Endodermal cell (in vitro differentiated cells): Measurements from ENCODE around the gene DLST. TPM values are rescaled to one million over a fixed set of nuclear protein-coding genes. Genes with fewer than 3 reads are reported as not detected.

Experiments used
- DNase-seq: peaks from one replicate; pipeline ENCODE4 v3.0.0-alpha.2; 2017
- H3K27ac ChIP-seq: 2 replicates; pipeline ENCODE4 v1.5.1; 2013; ENCODE audit warnings: mild to moderate bottlenecking, low read depth, low read length, moderate library complexity
- H3K27me3 ChIP-seq: 2 replicates; pipeline ENCODE4 v1.6.1; 2013; ENCODE audit warnings: mild to moderate bottlenecking, low read length, moderate library complexity; ENCODE audit not compliant: insufficient read depth, control insufficient read depth, poor library complexity, severe bottlenecking
- H3K36me3 ChIP-seq: 2 replicates; pipeline ENCODE4 v1.7.0; 2013; ENCODE audit warnings: mild to moderate bottlenecking, low read length, moderate library complexity; ENCODE audit not compliant: control insufficient read depth, insufficient read depth
- H3K4me1 ChIP-seq: one replicate; pipeline ENCODE4 v1.7.0; 2013; ENCODE audit warnings: low read length; ENCODE audit not compliant: control insufficient read depth, insufficient read depth
- H3K4me3 ChIP-seq: 2 replicates; pipeline ENCODE4 v1.5.1; 2013; ENCODE audit warnings: mild to moderate bottlenecking, low read length, moderate library complexity
- H3K9ac ChIP-seq: 2 replicates; pipeline ENCODE4 v1.6.1; 2013; ENCODE audit warnings: mild to moderate bottlenecking, low read length, moderate library complexity; ENCODE audit not compliant: poor library complexity, severe bottlenecking; ENCODE audit errors: extremely low read depth
- H3K9me3 ChIP-seq: 2 replicates; pipeline ENCODE4 v1.6.1; 2013; ENCODE audit warnings: mild to moderate bottlenecking, low read length, moderate library complexity; ENCODE audit not compliant: control insufficient read depth
- H3K27ac Mint-ChIP-seq: 2 replicates; pipeline ENCODE4 v1.8.0; 2020; ENCODE audit warnings: mixed read lengths
- H3K27me3 Mint-ChIP-seq: 2 replicates; pipeline ENCODE4 v1.8.0; 2021; ENCODE audit warnings: mild to moderate bottlenecking, mixed read lengths; ENCODE audit not compliant: insufficient read depth
- H3K36me3 Mint-ChIP-seq: 2 replicates; pipeline ENCODE4 v1.8.0; 2020; ENCODE audit warnings: low read depth, mixed read lengths
- H3K4me1 Mint-ChIP-seq: 2 replicates; pipeline ENCODE4 v1.8.0; 2020; ENCODE audit warnings: mixed read lengths
- H3K4me3 Mint-ChIP-seq: 2 replicates; pipeline ENCODE4 v1.8.0; 2020; ENCODE audit warnings: mild to moderate bottlenecking, moderate library complexity, mixed read lengths
- H3K9me3 Mint-ChIP-seq: 2 replicates; pipeline ENCODE4 v1.8.0; 2020; ENCODE audit warnings: mild to moderate bottlenecking, mixed read lengths
- CTCF ChIP-seq: fragments of 200-600 bp; sonication (generic); conservative IDR thresholded peaks from 2 replicates; pipeline ENCODE4 v1.5.0; 2021; ENCODE audit warnings: antibody characterized with exemption, mild to moderate bottlenecking
- WGBS, 2 experiments: methylation state at CpG; one replicate each; pipeline versions ENCODE4 v1.1.5 to v1.1.7; 2013; ENCODE audit warnings: missing lambda C conversion rate in 2 of 2, mixed read lengths in 1 of 2; ENCODE audit not compliant: insufficient coverage in 1 of 2, insufficient read length in 1 of 2; 5-methylcytosine and 5-hydroxymethylcytosine counted together
- total RNA-seq, 2 donors: library from RNA; stranded (reverse); fragmentation: NEBNext Ultra II Directional in 1 of 2; extraction: Animal tissue kit (Norgen Biotek cat#: 25700) in 1 of 2; gene quantifications; 2 replicates in 1 of 2; 3 replicates in 1 of 2; pipeline ENCODE4 v1.2.1, GENCODE V29; 2021

DLST gene
- total RNA-seq, 2 donors from 2014 or later, result 119 to 126 TPM

DNA sequence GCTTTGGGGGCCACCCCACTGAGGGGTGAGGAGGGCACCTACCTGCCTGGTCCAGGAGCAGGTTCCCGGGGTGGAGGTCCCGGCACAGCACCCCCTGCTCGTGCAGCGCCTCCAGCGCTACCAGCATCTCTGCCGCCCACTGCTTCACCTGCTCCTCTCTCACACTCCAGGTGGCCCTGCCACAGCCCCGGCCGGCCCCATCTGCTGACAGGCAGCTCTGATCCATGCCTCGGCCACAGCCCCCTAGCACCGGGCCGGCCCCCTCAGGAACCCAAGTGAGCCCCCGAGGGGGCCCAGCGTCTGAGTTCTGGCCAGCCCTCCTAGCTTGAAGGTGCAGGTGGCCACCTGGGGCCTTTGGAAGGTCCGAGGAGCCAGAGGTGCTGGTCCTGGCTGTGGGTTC is 27.8 kb downstream of the DLST start:
- Mint-ChIP-seq H3K36me3 (peaks cover 4% of the 10 kb centered on the region), H3K4me3 (no peak overlapping the region), H3K27me3 (no peaks in the 10 kb centered on the region), H3K4me1 (no peaks in the 10 kb centered on the region), H3K27ac (no peak overlapping the region), H3K9me3 (no peaks in the 10 kb centered on the region)
- Histone ChIP-seq H3K36me3 (peaks cover 14% of the 10 kb centered on the region), H3K4me3 (no peak overlapping the region), H3K27ac (no peak overlapping the region), H3K4me1 (no peaks in the 10 kb centered on the region), H3K9ac (no peak overlapping the region), H3K9me3 (no peaks in the 10 kb centered on the region), H3K27me3 (no peaks in the 10 kb centered on the region)
- WGBS, 2 experiments, result 88 to 99% methylated on average over 10 to 14 of the region's 14 CpGs
- TF ChIP-seq CTCF, result no peak
- no peak for DNase-seq

DNA sequence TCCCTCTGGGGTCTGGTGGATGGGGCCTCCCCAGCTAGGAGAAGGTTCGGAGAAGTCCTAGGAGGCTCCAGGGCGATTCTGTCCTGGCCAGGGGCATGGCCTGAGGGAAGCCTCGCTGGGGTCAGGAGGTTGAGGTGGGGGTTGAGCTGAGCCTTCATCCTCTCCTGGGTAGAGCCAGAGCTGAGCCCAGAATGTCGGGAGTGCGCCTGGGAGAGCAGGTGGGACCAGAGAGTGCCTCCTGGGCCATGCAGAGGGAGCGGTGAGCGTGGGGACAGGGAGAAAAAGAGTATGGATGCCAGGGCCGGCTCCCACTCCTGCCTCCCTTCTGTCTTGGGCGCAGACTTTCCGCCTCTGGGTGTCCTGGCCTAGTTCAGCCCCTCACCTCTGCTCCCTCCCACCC is 28.2 kb downstream of the DLST start:
- peaks cover 4% of the 10 kb centered on the region for H3K36me3 Mint-ChIP-seq
- Histone ChIP-seq H3K27me3 (no peaks in the 10 kb centered on the region), H3K27ac (no peak overlapping the region), H3K36me3 (peaks cover 10% of the 10 kb centered on the region), H3K4me3 (no peak overlapping the region), H3K4me1 (no peaks in the 10 kb centered on the region), H3K9ac (no peak overlapping the region), H3K9me3 (no peaks in the 10 kb centered on the region)
- no peaks in the 10 kb centered on the region for H3K27me3 Mint-ChIP-seq
- TF ChIP-seq CTCF, result no peak
- no peak overlapping the region for H3K27ac Mint-ChIP-seq
- no peak for DNase-seq
- no peaks in the 10 kb centered on the region for H3K9me3 Mint-ChIP-seq
- no peaks in the 10 kb centered on the region for H3K4me1 Mint-ChIP-seq
- H3K4me3 Mint-ChIP-seq, result no peak overlapping the region
- WGBS, 2 experiments, result 90 to 100% methylated on average over 4 to 10 of the region's 10 CpGs

DNA sequence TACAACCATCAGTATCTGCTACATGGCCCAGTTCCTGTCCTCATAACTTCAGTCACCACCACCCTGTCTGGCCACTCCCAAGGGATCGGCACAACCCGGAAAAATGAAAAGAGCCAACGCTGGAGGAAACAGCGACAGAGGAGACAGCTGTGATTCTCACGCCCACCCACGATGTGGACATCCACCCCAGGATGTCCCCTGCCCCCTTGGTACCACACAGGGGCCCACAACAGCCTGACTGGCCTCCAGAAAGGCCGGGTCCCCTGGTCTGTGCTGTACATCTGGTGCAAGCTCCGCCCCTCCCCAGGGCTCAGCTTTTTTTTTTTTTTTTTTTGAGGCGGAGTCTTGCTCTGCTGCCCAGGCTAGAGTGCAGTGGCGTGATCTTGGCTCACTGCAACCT is 28.8 kb downstream of the DLST start:
- H3K36me3 ChIP-seq, result peaks cover 8% of the 10 kb centered on the region
- DNase-seq, result no peak
- no peak overlapping the region for H3K4me3 ChIP-seq
- no peaks in the 10 kb centered on the region for H3K27me3 ChIP-seq
- H3K9me3 ChIP-seq, result no peaks in the 10 kb centered on the region
- WGBS, 2 experiments, result 89 to 95% methylated on average over 7 to 10 of the region's 10 CpGs
- H3K36me3 Mint-ChIP-seq, result peaks cover 4% of the 10 kb centered on the region
- H3K27me3 Mint-ChIP-seq, result no peaks in the 10 kb centered on the region
- no peak for TF ChIP-seq CTCF
- no peaks in the 10 kb centered on the region for H3K9me3 Mint-ChIP-seq
- no peaks in the 10 kb centered on the region for H3K4me1 ChIP-seq
- no peak overlapping the region for H3K9ac ChIP-seq
- no peaks in the 10 kb centered on the region for H3K4me1 Mint-ChIP-seq
- no peak overlapping the region for H3K27ac Mint-ChIP-seq
- no peak overlapping the region for H3K4me3 Mint-ChIP-seq
- no peak overlapping the region for H3K27ac ChIP-seq
